ENCODE measurements around the gene PUS10. TPM values are rescaled to one million over a fixed set of nuclear protein-coding genes. Genes with fewer than 3 reads are reported as not detected.

PUS10 gene
- total and polyA plus RNA-seq, 12 donors: 2.2 to 10.6 (median 6.3) TPM

GRCh38 chr2:60945341-60945740 lies 72.7 kb downstream of the PUS10 start:
- Histone ChIP-seq H3K9me3 (replicated peaks in 1 of 3) (peaks cover 0 to 5% (median 0%) of the 10 kb centered on the region in 3 donors), H3K27ac (no peak overlapping the region), H3K36me3 (replicated peaks in 1 of 2) (no peaks in the 10 kb centered on the region), H3K27me3 (no peaks in the 10 kb centered on the region), H3K4me1 (replicated peaks in 1 of 2) (no peaks in the 10 kb centered on the region), H3K4me3 (no peak overlapping the region)
- intact Hi-C loops (cut with DNase I): no loop called here
- DNase-seq: no peak
- no peak for TF ChIP-seq POLR2A (IDR thresholded peaks at IDR 0.05)
- TF ChIP-seq CTCF (IDR thresholded peaks at IDR 0.05): no peak
- WGBS, 4 donors: 88 to 91% (median 89%) methylated on average over 2 of the region's 2 CpGs

- WGBS, 4 donors: 82 to 85% (median 84%) methylated on average over 2 of the region's 2 CpGs
- no peak overlapping the region for H3K27ac ChIP-seq
- H3K9me3 ChIP-seq (replicated peaks in 1 of 3): peaks cover 0 to 5% (median 0%) of the 10 kb centered on the region in 3 donors
- TF ChIP-seq CTCF (IDR thresholded peaks at IDR 0.05) (no peak), POLR2A (IDR thresholded peaks at IDR 0.05) (no peak)
- no peaks in the 10 kb centered on the region for H3K36me3 ChIP-seq (replicated peaks in 1 of 2)
- no peaks in the 10 kb centered on the region for H3K27me3 ChIP-seq
- intact Hi-C loops (cut with DNase I): no loop called here
- no peak for DNase-seq
- H3K4me1 ChIP-seq (replicated peaks in 1 of 2): peaks cover 0 to 2% of the 10 kb centered on the region in 2 donors
- H3K4me3 ChIP-seq: no peak overlapping the region
Measured at GRCh38 chr2:60939622-60940021, 78.4 kb downstream of the PUS10 start.

- Histone ChIP-seq H3K4me1 (replicated peaks in 1 of 2) (peaks cover 0 to 12% of the 10 kb centered on the region in 2 donors), H3K36me3 (replicated peaks in 1 of 2) (no peaks in the 10 kb centered on the region), H3K27me3 (no peaks in the 10 kb centered on the region), H3K9me3 (replicated peaks in 1 of 3) (peaks cover 0 to 5% (median 0%) of the 10 kb centered on the region in 3 donors), H3K27ac (no peak overlapping the region), H3K4me3 (no peak overlapping the region)
- WGBS, 4 donors: 97 to 99% (median 98%) methylated on average over 7 of the region's 7 CpGs
- no peak for TF ChIP-seq CTCF (IDR thresholded peaks at IDR 0.05)
- TF ChIP-seq POLR2A (IDR thresholded peaks at IDR 0.05): no peak
- no peak for DNase-seq
- intact Hi-C loops (cut with DNase I): no loop called here
Measured at GRCh38 chr2:60938301-60938700, 79.8 kb downstream of the PUS10 start.

GRCh38 chr2:60936757-60937156 lies 81.3 kb downstream of the PUS10 start:
- TF ChIP-seq CTCF (IDR thresholded peaks at IDR 0.05) (no peak), POLR2A (IDR thresholded peaks at IDR 0.05) (no peak)
- no peaks in the 10 kb centered on the region for H3K36me3 ChIP-seq (replicated peaks in 1 of 2)
- H3K9me3 ChIP-seq (replicated peaks in 1 of 3): peaks cover 0 to 3% (median 0%) of the 10 kb centered on the region in 3 donors
- H3K4me1 ChIP-seq (replicated peaks in 1 of 2): peaks cover 0 to 12% of the 10 kb centered on the region in 2 donors
- no peak overlapping the region for H3K27ac ChIP-seq
- no peaks in the 10 kb centered on the region for H3K27me3 ChIP-seq
- WGBS, 4 donors: 85 to 91% (median 89%) methylated on average over 4 to 5 of the region's 5 CpGs
- DNase-seq: no peak
- H3K4me3 ChIP-seq: no peak overlapping the region
- intact Hi-C loops (cut with DNase I): no loop called here

Data from adrenal gland (tissue), 12 donors.